Stimulated activated CD8-positive, alpha-beta memory T cell treated with anti-CD3 and anti-CD28 coated beads, Interleukin-7, amount 100 ng/mL, for 48 hours (primary cell): Measurements from ENCODE around the gene SLC6A3.

Experiments
- DNase-seq, 2 donors: peaks; one replicate each; pipeline ENCODE4 v3.0.0-alpha.2; 2020; ENCODE audit warnings: low read depth in 1 of 2; ENCODE audit errors: extremely low read depth in 1 of 2

The SLC6A3 gene

DNA sequence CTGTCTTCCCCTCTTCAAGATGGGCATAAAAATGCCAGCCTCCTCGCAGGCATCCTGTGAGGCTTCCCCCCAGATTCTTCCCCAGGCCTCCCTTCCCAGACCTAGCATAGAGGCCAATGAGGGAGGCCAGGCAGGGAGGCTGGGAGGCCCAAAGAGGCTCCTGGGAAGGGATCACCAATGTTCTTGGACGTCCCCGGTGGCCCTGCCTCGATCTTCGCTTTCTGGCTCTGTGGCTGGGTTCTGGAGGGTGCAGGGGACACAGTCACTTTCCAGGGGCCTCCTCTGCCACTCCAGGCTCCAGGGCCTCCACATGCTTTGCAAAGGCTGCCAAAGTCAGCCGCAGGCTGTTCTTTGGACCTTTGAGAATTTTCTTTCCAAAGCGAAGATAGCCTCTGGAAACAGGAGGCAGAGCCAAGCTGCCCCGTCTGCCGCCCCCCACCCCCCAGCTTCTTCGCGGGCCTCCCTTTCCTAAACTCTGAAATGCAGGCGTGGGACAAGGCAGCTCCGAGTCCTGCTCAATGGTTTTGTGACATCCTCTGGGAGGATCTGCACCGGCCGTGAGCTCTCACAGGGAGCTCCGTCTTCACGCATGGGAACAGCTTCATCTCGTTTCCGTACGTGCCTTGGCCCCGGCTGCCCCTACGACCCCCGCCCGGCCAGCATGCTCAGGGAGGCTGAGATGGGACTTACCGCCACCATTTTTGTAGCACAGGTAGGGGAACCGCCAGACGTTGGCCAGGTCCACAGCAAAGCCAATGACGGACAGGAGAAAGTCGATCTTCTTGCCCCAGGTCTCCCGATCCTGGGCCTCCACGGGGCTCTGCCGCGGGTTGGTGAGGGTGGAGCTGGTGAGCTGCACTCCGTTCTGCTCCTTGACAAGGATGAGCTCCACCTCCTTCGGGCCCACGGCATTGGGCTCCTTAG is 2.8 kb downstream of the SLC6A3 start:
- no peak for DNase-seq

DNA sequence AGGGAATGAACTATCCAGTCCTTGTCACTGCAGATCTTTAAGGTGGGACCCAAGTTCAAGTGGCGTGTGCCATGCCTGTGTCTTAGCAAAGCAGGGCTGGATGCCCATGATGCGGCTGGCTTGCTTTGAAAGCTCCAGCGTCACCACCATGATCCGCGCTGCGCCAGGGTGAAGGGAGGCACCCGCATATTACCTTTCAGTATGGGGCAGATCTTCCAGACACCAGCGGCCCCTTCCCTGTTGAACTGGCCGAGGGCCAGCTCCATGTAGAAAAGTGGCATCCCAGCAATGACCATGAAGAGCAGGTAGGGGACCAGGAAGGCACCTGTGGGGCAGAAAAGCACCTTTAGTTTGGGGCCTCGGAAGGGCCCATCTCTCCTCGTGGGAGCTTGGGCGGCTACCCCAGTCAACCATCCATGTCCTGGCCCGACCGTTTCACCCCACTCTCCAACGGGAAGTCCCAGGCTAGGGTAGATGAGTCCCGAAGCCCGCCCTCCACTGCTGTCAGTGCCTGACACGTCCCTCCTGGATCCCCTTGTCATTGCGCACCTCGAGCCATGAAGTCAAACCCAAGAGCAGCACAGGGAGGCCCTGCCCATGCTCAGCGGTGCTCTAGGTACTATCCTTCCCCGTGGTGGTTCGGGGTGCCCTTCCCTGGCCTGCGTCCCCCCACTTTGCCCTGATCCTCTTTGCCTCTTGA is 3.9 kb downstream of the SLC6A3 start:
- no peak for DNase-seq

DNA sequence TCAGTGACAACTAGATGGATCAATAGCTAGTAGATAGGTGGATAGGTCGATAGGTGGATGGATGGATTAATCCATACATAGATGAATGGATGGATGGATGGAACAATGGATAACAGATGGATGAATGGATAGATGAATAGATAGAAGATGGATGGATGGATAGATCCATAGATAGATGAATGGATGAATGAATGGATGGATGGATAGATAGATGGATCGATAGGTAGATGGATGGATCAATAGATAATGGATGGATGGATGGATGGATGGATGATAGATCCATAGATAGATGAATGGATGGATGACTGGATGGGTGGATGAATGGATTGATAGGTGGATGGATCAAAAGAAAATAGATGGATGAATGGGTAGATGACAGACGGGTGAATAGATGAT is 5.1 kb downstream of the SLC6A3 start:
- no peak for DNase-seq

DNA sequence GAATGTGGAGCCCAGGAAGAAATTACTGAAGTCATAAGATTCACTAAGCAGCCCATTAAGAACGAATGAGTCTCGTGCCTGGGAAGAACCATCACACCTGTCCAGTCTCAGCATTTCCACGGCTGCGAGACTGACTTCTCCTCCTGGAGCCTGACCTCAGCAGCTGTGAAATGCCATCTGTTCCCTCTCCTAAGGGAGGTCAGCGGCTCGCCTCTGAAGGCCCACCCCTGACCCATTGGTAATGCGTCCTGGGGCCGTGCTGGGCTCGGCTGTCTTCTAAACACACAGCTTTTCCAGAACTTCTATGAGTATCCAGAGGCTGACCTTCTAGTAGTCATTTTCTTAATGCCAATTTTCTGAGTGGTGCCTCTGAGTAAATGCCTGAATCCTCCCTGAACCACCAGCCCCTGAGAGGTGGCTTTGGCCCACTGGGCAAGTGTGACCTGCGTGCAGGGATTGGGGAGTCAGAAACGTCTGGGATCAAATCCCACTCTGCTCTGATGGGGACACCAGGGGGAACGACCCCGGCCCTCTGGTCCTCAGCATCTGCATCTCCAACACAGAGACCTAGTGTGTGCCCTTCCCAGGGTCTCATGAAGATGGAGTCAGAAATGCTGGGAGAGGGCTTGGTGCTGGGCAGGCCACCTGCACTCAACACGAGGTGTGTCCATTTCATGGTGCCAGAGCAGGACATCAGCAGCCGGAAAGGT is 5.7 kb downstream of the SLC6A3 start:
- DNase-seq: no peak

DNA sequence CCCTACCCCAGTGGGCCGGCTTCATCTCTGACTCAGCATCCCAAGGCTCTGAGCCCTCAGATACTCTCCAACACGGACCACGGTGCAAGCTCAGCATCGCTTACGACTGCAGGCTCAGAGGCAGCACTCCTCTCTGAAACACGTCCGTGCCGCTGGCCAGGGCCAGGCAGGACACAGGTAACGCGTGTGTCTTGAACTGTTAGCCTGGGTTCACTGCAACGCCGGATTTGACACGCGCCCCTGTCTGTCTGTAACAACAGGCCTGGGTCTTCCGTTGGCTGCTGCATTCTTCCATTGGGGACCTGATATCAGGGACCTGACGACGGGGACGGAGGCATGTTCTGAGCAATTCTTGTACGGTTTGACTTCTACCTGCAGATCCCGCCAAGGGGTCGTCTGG is 6.4 kb downstream of the SLC6A3 start:
- no peak for DNase-seq

DNA sequence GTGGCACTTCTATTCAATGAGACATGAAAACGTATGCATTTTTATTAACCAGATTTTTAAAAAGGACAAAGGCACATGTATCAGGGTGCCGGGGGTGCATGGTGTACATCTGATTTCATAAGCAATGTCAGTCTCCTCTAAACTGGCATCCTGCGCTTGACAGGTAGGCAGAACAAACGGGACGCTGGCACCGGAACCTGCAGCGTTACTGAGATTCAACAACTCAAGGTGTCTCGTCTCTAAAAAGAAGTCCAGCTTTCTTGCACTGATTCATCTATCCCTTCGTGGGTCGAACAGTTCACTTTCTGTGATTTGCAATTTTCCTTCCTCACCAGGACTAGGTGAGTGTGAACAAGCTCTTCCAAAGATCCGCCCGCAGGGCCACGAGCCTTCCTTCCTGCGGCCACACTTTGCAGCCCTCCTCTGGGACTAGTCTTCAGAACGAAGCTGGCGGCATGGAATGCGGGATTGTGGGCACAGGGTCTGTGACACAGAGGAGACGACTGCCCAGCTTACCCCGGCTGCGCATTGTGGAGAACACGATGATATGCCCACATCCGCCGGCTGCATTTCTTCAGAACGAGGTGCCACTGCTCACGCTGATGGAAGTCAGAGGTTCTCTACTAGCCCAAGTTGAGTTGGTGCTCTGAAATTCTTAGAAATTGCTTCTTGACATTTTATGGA is 7.2 kb downstream of the SLC6A3 start:
- no peak for DNase-seq

DNA sequence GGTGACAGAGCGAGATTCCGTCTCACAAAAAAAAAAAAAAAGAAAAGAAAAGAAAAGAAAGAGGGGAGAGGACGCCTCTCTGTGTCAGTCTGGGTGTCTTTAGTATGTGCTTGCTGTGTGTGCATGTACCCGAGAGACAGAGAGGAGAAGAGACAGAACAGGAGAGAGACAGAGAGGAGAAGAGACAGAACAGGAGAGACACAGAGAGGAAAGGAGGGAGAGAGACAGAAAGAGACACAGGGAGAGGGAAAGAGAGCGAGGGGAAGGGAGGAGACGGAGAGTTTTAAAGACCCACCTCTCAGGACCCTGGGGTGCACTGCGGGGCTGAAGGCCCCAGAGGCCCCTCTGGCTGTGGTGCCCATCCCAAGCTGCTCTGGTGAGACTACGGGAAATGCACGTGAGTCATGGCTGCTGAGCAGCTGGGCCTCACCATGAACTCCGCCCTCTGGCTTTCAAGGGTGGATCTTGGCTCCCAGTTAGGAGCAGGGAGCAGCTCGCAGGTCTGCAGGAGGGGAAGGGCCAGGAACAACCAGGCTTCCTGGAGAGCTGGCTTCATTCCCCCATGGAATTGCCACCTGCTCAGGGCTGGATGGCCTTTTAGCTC is 7.9 kb downstream of the SLC6A3 start:
- DNase-seq: no peak

DNA sequence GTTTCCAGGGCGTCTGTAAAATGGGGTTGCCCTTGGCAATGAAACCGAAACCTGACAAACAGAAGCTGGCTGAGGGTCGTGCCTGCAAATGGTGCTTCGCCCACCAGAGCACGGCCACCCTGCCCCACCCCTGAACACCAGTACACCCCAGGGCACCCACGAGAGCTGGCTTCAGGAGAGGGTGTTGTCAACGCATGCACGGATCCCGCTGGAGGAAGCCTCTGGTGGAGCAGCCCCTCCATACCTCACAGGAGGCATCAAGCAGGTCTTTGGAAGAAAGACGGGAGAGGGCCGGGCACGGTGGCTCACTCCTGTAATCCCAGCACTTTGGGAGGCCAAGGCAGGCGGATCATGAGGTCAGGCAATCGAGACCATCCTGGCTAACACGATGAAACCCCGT is 8.6 kb downstream of the SLC6A3 start:
- DNase-seq: no peak

DNA sequence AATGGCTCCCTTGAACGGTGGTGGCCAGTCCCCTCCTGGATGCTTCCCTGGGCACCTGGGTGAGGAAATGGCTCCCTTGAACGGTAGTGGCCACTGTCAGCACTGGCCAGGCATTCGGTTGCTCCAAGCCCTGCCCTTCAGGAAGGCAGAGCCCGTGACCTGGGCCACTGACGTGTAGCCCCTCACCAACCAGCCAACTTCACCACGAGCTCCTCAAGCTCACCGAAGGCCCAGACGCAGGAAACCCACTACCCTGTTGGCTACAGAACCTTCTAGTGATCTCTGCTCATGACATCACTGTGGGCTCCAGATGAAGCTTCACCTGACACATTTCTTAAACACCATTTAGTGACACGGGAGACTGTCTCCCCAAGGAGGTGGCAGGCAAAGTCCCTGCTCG is 9.2 kb downstream of the SLC6A3 start:
- DNase-seq: no peak

DNA sequence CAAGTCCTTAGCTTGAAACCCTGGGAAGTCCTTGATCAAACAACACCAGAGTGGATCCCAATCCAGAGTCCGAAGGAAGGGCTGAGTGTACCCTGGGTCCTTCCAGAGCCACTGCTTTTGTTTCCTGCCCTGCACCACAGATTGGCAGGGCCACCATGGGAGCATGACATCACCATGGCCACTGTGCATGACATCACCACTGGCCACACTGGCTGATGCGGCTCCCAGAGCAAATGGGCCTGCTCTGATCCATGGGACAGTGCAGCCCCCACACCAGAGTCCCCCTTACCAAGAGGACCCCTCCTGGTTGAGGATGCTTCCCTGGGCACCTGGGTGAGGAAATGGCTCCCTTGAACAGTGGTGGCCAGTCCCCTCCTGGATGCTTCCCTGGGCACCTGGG is 9.9 kb downstream of the SLC6A3 start:
- DNase-seq: no peak

DNA sequence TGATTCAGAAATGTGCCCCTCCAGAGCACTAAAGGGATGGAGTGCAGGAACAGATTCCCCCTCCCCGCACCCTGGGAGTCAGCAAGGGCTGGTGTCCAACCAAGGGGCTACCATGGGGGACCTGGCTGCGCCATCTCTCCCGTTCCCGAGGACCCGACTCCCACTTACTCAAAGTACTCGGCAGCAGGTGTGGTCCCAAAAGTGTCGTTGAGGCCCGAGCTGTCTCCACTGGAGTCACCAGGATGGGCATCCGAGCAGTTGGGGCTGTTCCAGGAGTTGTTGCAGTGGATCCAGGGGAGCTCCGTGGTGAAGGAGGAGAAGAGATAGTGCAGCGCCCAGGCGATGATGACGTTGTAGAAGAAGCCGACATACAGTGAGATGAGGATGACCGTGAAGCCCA is 12.9 kb downstream of the SLC6A3 start:
- DNase-seq: no peak

DNA sequence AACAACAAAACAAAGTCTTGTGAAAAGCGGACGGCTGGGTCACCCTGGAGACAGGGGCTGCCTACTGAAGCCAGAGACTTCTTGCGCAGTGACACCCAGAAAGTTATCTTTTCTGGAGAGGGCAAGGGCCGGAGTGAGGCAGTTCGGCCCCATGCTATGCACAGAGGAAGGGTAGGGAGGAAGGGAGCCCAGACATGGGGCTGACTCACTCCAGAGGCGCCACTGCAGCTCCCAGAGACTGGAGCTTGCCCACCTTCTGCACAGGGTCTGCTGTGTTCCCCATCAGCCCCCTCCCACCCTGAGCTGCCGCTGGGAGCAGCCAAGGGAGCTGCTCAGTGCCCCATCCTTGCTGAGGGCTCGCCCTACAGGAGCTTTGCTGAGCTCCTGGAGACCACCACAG is 13.3 kb downstream of the SLC6A3 start:
- DNase-seq: no peak

DNA sequence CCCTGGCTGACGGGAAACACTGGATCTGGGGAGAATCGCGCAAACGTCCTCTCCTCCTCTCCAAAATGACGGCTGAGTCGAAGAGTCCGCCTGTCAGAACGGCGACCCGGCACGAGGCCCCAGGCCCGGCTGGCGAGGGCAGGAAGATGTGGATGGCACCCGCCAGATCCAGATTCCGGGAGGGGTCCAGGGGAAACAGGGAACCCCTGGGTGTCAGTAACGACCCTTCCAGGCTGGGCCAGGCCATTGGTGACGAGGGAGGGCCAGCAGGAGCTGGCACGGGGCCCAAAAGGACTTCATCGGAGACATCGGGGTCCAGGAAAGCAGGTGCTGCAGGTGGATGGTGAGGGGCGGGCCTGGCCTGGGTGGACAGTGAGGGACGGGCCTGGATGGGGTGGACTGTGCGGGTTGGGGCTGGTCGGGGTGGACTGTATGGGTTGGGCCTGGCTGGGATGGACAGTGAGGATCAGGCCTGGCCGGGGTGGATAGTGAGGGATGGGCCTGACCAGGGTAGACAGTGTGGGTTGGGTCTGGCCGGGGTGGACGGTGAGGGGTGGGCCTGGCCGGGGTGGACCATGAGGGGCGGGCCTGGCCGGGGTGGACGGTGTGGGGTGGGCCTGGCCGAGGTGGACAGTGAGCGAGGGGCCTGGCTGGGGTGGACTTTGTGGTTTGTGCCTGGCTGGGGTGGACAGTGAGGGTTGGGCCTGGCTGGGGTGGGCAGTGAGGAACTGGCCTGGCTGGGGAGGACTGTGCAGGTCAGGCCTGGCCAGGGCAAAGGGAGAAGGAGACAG is 14.0 kb downstream of the SLC6A3 start:
- DNase-seq: no peak

DNA sequence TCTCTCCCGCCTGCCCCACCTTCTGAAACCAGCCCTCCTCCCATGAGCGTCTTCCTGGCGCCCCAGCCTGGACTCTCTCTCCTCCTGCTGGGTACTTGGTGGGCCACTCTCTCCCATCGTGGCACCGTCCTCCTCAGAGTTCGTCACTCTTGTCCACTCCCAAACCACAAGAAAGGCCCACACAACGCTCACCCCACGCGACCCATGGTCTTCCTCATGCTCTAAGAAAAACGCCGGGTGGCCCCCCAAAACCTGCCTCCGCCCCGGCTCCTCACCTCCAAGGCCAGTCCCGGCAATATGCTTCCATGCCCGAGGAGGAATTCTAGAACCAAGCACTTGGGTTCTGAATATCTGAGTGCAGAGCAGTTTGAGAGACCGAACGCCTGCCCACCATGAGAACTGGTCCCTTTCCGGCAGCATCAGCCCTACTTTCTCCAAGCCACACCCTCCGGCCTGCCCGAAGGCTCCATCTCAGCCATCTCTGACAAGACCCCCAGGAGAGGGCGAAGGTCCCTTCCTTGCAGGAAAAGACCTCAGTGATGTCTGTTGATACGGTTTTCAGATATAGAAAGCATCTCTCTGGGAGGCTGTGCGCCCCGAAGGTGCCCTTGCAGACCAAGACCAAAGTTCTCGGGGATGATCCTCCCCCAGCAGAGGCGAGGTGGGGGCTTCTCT is 15.0 kb downstream of the SLC6A3 start:
- no peak for DNase-seq

DNA sequence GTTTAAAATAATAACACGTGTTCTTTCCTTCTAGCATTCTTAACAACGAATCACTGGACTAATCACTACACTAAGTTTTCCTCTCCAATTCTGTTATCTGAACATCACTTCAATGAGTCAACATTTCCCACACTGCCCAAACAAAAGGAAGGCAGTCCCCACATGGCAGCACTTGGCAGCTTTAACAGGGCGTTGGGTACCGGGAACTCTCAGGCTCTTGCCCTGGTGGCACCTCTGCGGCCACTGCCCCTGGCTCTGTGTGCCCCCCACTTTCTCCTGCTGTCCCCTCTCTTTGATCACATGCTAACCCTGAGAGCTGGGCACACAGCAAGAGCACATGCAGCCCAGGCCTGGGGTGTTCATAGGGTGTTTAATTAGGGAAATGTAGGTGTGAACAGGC is 15.7 kb downstream of the SLC6A3 start:
- no peak for DNase-seq

DNA sequence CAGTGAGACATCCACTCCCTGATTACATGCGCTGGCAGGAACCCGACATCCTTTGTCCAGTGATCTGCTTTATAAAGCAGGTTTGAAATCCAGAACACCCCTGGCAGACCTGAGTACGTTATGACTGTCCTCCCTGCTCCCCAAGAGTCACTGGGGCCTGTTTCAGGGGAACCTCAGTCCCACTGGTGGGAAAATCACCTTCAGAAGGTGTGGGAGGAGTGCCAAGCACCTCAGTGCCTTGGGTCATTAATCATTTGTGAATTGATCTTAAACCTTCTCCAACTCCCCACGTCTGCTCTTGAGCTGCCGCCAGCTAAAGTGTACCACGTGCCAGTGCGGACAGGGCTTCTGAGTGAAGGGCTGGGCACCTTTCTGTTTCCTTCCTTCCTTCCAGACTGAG is 16.2 kb downstream of the SLC6A3 start:
- DNase-seq: no peak

DNA sequence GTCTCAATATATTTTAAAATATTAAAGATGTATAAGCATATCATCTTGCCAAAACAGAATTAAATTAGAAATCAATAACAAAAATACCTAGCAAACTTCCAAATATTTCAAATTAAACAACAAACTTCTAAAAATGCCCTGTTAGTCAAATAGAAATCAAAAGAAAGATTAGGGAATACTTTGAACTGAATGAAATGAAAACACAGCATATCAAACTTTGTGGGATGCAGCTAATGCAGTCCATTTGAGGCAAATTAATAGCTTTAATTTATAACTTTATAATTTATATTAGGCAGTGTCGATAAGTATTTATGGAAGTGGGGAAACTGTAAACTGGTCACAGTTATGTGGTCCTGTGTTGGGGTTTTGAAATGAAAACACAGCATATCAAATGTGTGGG is 17.1 kb downstream of the SLC6A3 start:
- no peak for DNase-seq

DNA sequence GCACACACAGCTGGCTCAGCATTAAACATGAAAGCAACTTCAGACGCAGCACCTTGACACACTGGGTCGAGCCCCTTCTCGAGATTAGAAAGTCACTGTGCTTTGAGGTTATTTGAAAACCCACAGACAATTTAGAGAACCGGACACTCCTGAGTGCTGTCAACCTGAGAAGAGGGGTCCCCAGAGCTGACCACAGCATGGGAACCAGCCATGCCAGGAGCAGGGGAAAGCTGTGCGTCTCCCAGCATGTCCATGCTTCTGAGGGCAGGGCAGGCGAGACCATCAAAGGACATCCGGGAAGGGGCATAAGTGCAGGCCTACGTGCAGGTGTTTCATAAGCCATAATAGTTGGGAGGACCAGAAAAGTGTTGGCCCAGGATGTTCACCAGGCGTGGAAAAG is 20.5 kb downstream of the SLC6A3 start:
- no peak for DNase-seq

DNA sequence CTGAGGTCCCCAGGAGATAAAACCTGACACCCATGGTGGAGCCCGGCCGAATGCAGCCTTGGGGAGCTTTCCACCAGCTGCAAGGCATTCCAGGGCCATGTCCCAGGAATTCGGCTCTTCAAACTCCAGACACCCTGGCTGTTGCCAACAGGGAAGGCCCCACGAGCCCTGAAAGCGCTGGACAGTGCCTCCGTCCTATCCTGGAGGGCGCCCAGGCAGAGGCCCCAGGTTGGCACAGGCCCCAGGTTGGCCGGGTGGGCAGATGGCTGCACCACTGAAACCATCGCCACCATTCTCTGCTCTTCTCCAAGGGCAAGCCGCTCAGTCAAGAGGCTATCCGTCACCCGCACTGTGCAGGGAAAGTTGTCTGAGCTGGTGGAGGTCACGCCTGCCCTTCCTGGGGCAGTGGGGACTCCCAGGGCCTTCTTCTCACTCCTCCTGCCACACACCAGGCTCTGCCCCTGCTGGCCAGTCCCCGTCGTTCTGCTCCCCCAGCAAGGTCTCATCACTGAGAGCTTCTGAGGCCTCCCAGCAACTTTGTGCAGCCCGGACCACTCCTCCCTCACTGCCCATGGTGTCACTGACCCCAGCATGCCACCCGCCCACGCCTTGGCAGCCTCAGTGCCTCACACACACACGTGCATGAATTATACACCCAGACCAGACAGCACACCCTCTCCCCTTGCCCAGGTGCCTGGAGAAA is 21.2 kb downstream of the SLC6A3 start:
- DNase-seq: no peak
